ENCODE results near the gene SPEF2.

GRCh38 chr5:35788724-35789123 lies 171.1 kb downstream of the SPEF2 start:
- TF ChIP-seq EZH2 (IDR thresholded peaks at IDR 0.05; ENCODE audit: low read length) (no peak), CTCF (optimal IDR thresholded peaks at IDR 0.05 in 1 of 3, IDR thresholded peaks at IDR 0.05 in 1 of 3, conservative IDR thresholded peaks at IDR 0.05 in 1 of 3; ENCODE audit: extremely low read depth in 1 of 3, insufficient read depth in 2 of 3, low read length in 3 of 3) (no peak)
